GM19395 (cell line): ENCODE results near the gene TPX2.
A peak's percentile ranks its signal among the peaks of the same experiment; 100 is the strongest.

Source experiments
- ATAC-seq: cut with Tn5 transposase; IDR thresholded peaks from one replicate; pipeline ENCODE4 v1.9.1; 2021; ENCODE audit warnings: mild to moderate bottlenecking, moderate library complexity; ENCODE audit not compliant: unreplicated experiment

The TPX2 gene

GRCh38 chr20:31829731-31830130, 90.6 kb downstream of the TPX2 start:
- no peak for ATAC-seq

- no peak for ATAC-seq
These were observed 91.4 kb downstream of the TPX2 start for GRCh38 chr20:31830406-31830981.

GRCh38 chr20:31831211-31831610, 92.1 kb downstream of the TPX2 start:
- ATAC-seq, result no peak

GRCh38 chr20:31831771-31832306, 92.7 kb downstream of the TPX2 start:
- ATAC-seq, result no peak

- no peak for ATAC-seq
These were observed 94.2 kb downstream of the TPX2 start for GRCh38 chr20:31833130-31833930.

DNA sequence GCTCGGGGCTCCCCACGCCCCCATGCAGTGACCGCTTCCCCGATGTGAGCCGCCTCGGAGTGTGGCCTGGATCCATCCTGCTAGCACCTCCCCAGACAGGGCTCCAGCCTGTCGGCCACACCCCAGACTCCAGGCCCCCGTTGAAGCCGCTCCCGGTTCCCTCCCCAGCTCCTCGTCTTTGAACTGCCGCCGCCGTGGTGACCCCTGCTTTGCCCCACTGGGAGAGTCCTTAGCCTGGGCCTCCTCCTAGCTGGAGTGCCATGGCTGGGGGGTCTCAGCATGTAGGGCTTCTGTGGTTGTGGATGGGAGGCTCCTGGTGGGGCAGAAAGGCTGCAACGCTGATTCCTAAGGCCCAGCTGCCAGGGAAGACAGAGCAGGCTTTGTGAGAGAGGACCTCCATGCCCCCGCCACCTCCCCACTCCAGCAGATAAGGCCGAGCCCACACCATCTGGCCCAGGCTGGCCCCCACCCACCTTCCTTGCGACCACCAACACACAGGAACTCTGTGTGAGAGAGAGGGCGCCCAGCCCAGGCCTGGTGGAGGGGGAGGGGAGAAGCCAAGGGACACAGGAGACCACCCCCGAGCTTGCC, 94.9 kb downstream of the TPX2 start:
- ATAC-seq, result no peak

GRCh38 chr20:31835554-31835953, 96.5 kb downstream of the TPX2 start:
- peak; percentile 24 for ATAC-seq

DNA sequence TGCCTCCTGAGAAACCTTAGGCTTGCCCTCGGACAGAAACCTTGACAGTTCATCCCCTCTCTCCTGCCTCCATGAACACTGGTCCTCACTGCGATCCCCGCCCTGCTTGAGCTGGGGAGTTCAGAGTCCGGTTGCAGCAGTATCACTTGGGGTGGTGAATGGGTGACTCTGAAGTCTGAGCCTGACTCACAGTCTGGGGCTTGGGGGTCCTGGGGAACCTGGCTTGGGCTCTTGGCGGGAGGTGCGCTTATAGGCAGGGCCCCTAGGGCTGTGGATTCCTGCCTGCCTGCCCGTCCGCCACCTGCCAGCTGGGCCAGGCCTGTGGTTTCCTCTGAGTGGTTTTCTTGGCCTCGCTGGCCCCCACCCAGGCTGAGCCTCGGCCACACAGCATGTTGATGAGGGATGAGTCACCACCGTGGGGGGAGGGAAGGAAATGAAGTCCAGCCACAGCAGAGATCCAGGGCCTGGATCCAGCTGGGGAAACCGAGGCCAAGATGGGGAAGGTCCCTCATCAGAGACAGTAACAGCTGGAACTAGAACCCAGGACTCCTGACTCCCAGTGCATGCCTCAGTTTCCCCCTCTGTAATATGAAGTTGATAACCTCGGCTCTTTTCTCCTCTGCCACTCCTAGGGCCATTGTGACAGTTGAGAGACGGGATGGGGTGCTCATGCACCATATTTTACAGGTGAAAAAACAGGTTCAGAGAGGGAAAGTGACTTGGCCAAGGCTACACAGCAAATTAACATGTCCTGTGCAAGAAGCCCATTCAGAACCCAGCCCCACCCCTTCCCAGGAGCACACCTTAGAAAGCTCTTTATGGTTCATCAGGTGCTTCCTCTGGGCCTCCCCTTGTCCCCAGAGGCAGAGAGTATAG, 97.1 kb downstream of the TPX2 start:
- ATAC-seq, result peak; percentile 73

GRCh38 chr20:31836853-31837608, 97.9 kb downstream of the TPX2 start:
- ATAC-seq, result no peak

DNA sequence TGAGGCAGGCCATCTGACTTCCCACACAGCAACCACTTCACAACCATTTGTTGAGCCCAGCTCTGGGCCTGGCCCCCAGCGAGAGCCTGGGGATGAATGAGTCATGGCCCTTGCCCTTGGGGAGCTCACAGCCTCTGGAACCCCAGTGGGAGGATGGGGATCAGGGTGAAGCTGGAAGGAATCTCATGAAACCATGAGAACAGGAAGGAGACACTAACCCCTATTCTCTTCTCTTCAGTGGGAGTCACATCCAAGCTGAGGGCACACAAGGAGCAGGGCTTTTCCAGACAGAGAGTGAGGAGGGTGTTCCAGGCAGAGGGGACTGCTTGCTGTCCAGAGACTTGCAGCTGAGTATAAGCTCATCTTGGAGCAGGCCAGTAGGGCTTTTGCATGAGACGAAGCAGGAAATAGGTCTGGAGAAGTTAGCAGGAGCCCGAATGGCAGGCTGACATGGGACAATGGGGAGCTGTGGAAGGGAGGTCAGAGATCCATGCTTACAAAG, 98.9 kb downstream of the TPX2 start:
- ATAC-seq, result no peak

DNA sequence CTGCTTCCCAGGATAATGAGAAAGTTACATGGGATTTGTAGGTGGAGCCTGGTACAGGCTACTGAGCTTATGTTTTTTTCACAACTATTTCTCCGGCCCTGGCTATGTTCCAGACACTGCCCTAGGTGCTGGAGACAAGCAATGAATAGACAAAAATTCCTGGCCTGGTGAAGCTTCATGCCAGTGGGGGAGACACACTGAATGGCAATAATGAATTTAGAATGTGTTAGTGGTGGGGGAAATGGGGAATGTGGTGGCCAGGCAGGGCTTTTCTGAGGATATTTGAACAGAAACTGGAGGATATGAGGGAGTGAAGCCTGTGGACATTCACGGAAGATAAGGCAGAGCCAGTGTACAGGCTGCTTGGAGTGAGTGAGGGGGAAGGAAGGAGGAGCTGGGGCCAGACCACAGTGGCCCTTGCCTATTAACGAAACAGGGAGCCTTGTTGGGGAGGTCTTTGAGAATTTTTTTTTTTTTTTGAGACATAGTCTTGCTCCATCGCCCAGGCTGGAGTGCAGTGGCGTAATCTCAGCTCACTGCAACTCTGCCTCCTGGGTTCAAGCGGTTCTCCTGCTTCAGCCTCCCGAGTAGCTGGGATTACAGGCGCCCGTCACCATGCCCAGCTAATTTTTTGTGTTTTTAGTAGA, 99.7 kb downstream of the TPX2 start:
- no peak for ATAC-seq

DNA sequence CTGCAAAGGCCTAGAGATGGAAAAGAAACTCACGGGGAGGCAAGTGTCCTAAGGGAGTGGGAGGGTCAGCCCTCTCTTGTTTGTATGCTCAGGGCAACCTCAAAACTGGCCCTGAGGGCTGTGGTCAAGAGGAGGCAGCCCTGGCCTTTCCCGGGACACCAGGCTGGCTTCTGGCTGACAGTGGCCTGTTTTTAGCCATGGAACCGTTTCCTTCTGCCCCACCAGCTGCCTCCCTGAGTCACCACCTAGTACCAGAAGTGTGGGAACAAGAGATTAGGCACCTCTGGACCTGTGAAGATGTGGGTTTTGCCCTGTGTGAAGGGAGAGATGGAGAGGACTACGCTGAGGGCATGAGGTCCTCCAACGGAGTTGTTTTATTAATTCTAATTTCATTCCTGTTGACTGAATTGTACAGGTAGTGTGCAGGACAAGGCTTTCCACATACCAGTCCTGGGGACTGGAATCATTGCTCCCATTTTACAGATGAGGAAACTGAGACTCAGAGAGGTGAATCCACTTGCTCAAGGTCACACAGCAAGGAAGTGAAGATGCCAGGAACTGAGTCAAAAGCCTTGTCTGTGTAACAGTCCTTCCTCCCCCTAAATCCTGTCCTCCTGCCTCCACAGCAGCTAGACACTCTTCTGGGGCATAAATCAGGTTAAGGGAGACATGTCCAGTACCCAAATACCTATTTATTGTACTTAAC, 100.8 kb downstream of the TPX2 start:
- ATAC-seq, result no peak

DNA sequence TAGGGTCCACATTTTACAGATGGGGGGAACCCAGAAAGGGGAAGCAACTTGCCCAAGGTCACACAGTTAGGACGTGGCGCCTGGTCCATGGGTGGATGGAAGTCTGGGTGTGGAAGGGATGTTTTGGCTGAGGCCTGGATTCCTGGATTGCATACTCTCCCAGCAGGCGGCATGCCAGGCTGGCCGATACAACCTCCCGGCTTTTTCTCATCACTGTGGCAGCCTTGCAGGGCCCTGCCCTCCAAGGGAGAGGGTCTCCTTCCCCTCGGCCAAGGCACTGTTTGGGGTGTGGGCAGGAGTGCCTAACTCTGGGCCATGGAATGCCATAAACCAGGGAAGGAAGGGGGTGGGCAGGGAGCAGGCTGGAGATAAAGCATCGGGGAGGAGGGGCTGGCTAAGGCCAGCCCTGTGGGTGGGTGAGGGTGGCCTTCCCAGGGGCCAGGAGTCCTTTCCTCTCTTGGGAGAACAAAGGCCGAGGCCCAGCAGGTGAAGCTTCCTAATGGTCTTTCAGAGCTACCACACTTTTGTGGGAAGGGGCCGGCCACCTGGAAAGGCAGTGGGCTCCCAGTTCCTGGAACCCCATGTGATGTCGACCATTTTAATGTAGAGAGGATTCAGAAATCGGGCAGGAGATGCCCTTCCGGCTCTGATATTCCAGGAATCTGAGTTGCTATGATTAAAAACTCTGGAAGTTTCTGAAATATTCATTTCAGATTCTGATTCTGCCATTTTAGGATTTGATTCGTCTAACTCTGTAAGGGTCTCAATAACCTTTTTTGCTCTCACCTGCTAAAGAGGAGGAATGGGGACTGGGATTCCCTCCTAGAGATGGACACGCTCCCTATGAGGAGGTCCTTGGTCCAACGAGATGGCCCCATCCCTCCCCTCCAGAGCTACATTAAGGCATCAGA, 102.1 kb downstream of the TPX2 start:
- no peak for ATAC-seq

DNA sequence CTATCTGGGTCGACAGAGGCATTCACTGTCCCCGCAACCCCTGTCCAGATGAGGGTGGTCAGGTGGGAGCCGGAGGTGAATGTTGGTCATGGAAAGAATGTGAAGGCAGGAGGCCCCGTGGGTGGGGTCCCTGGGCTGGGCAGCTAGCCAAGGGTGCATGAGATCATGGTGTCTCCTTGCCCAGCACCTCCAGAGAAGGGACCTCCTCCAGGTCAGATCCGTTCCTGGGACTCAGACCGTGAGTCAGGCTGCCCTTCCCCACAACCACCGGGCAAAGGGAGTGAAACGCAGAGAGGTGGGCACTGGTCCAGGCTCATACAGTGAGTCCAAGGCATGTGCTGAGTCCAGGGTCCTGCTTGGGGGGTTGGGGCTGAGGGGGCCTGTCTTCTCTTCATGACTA, 102.8 kb downstream of the TPX2 start:
- ATAC-seq, result no peak

DNA sequence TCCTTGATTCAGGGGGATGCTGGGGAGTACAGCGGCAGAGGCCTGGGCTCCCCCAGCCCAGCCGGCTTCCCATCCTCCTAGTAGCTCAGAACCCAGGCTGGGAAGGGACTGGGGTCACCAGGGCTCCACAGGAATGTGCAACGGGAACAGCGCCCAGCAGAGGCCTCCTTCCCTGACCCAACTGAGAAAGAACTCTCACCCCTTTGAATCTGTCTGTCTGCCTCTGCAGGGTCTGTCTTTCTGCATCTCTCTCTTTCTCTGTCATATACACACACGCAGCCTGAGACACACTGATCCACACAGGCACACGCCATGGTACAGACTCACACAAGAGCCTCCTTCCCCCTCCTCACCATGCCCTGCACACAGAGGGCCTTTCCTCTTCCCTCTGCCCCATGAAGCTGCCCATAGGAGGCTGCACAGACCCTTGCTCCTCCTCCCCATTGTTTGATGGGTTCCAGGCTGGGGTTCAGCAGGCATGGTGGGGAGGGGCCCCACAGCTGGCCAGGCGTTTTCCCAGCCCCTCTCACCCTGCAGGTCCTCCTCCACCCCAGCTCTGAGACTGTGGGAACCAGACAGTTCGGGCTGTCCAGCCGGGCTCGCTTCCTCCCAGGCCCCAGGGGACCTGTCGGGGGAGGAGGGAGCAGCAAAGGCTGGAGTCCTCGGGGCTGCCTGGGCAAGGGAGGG, 103.5 kb downstream of the TPX2 start:
- ATAC-seq, result no peak

GRCh38 chr20:31843288-31843687, 104.2 kb downstream of the TPX2 start:
- no peak for ATAC-seq

- no peak for ATAC-seq
These were observed 104.8 kb downstream of the TPX2 start for GRCh38 chr20:31843881-31844280.
